SIG-M5 (cell line): Measurements from ENCODE around the gene SLC35C1.

Source experiments
- DNase-seq: peaks from one replicate; lab custom pipeline; 2025; lab: John Stamatoyannopoulos, UW

The SLC35C1 gene

GRCh38 chr11:45804761-45805304 lies at the start of gene SLC35C1:
Gene SLC35C1 (plus strand): TSS chr11:45805149. CDS start chr11:45805802, 653 bp downstream.
- peak; percentile 49 for DNase-seq

GRCh38 chr11:45755281-45755859 lies 49.6 kb upstream of the SLC35C1 start:
- no peak for DNase-seq

GRCh38 chr11:45756384-45757010 lies 48.5 kb upstream of the SLC35C1 start:
- no peak for DNase-seq

- DNase-seq, result no peak
Measured at GRCh38 chr11:45757672-45758071, 47.3 kb upstream of the SLC35C1 start.

- DNase-seq, result no peak
Measured at GRCh38 chr11:45761659-45762058, 43.3 kb upstream of the SLC35C1 start.

GRCh38 chr11:45765107-45765668 lies 39.8 kb upstream of the SLC35C1 start:
- no peak for DNase-seq

- no peak for DNase-seq
Measured at GRCh38 chr11:45765836-45766235, 39.1 kb upstream of the SLC35C1 start.

- DNase-seq, result no peak
Measured at GRCh38 chr11:45766469-45766868, 38.5 kb upstream of the SLC35C1 start.

GRCh38 chr11:45768486-45768885 lies 36.5 kb upstream of the SLC35C1 start:
- DNase-seq, result no peak

- no peak for DNase-seq
Measured at GRCh38 chr11:45769960-45770359, 35.0 kb upstream of the SLC35C1 start.

GRCh38 chr11:45771193-45771565 lies 33.8 kb upstream of the SLC35C1 start:
- no peak for DNase-seq

GRCh38 chr11:45771566-45772448 lies 33.1 kb upstream of the SLC35C1 start:
- no peak for DNase-seq

- no peak for DNase-seq
Measured at GRCh38 chr11:45772449-45772774, 32.5 kb upstream of the SLC35C1 start.

GRCh38 chr11:45772986-45773785 lies 31.8 kb upstream of the SLC35C1 start:
- no peak for DNase-seq

GRCh38 chr11:45773786-45774655 lies 30.9 kb upstream of the SLC35C1 start:
- DNase-seq, result no peak

GRCh38 chr11:45774786-45775185 lies 30.2 kb upstream of the SLC35C1 start:
- no peak for DNase-seq

- DNase-seq, result no peak
Measured at GRCh38 chr11:45777127-45777969, 27.6 kb upstream of the SLC35C1 start.

GRCh38 chr11:45778341-45778740 lies 26.6 kb upstream of the SLC35C1 start:
- DNase-seq, result no peak

GRCh38 chr11:45779602-45780001 lies 25.3 kb upstream of the SLC35C1 start:
- no peak for DNase-seq

- DNase-seq, result no peak
Measured at GRCh38 chr11:45786272-45786671, 18.7 kb upstream of the SLC35C1 start.
